Progenitor cell of endocrine pancreas (in vitro differentiated cells): Measurements from ENCODE around the gene WWC1. TPM values are rescaled to one million over a fixed set of nuclear protein-coding genes. Genes with fewer than 3 reads are reported as not detected.

Source experiments
- DNase-seq: peaks from one replicate; pipeline ENCODE4 v3.0.0; 2021; ENCODE audit warnings: low spot score; ENCODE audit not compliant: unreplicated experiment
- H3K27ac Mint-ChIP-seq: 2 replicates; pipeline ENCODE4 v1.8.0; 2021; ENCODE audit warnings: mild to moderate bottlenecking, moderate library complexity, mixed read lengths
- H3K27me3 Mint-ChIP-seq: 2 replicates; pipeline ENCODE4 v1.8.0; 2021; ENCODE audit warnings: mixed read lengths
- H3K36me3 Mint-ChIP-seq: 2 replicates; pipeline ENCODE4 v1.8.0; 2022; ENCODE audit warnings: mixed read lengths; ENCODE audit not compliant: insufficient read depth
- H3K4me1 Mint-ChIP-seq: 2 replicates; pipeline ENCODE4 v1.8.0; 2021; ENCODE audit warnings: low read depth, mixed read lengths
- H3K4me3 Mint-ChIP-seq: 2 replicates; pipeline ENCODE4 v1.8.0; 2021; ENCODE audit warnings: low read depth, mild to moderate bottlenecking, moderate library complexity, mixed read lengths
- H3K9me3 Mint-ChIP-seq: 2 replicates; pipeline ENCODE4 v1.8.0; 2021; ENCODE audit warnings: low read depth, mixed read lengths
- total RNA-seq: library from RNA; stranded (reverse); gene quantifications from 2 replicates; pipeline ENCODE4 v1.2.1, GENCODE V29; 2021
- TF ChIP-seq, protein P1 (sequence below): fragments of 200-600 bp; sonication (generic); IDR thresholded peaks from one replicate; pipeline ENCODE4 v1.5.0; 2021; ENCODE audit warnings: antibody characterized with exemption, mild to moderate bottlenecking; ENCODE audit not compliant: unreplicated experiment

Gene WWC1
- total RNA-seq, 1 donor from 2014 or later: 62.3 TPM

DNA sequence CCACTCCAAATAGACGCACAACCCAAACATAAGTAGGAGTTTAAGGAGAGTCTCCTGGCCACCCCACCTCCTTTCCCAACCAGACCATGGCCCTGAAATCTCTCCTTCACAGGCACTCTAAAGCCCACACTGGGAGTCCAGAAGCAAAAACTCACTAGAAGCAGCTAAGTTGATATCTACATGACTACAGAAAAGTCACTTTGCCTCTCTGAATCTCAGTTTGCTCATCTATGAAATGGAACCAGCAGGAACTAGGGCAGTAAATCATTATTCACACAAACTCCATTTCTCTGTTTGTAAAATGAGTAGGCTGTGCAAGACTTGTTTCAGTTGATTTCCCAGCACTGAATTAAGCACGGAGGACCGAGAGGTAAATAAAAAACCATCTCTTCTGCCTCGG, 4.1 kb upstream of the WWC1 start:
- Mint-ChIP-seq H3K27me3 (peaks cover 10% of the 10 kb centered on the region), H3K9me3 (no peaks in the 10 kb centered on the region), H3K4me3 (no peak overlapping the region), H3K36me3 (no peaks in the 10 kb centered on the region), H3K27ac (no peak overlapping the region), H3K4me1 (peaks cover 21% of the 10 kb centered on the region)
- DNase-seq: no peak
- TF ChIP-seq, protein P1, sequence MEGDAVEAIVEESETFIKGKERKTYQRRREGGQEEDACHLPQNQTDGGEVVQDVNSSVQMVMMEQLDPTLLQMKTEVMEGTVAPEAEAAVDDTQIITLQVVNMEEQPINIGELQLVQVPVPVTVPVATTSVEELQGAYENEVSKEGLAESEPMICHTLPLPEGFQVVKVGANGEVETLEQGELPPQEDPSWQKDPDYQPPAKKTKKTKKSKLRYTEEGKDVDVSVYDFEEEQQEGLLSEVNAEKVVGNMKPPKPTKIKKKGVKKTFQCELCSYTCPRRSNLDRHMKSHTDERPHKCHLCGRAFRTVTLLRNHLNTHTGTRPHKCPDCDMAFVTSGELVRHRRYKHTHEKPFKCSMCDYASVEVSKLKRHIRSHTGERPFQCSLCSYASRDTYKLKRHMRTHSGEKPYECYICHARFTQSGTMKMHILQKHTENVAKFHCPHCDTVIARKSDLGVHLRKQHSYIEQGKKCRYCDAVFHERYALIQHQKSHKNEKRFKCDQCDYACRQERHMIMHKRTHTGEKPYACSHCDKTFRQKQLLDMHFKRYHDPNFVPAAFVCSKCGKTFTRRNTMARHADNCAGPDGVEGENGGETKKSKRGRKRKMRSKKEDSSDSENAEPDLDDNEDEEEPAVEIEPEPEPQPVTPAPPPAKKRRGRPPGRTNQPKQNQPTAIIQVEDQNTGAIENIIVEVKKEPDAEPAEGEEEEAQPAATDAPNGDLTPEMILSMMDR: no peak

DNA sequence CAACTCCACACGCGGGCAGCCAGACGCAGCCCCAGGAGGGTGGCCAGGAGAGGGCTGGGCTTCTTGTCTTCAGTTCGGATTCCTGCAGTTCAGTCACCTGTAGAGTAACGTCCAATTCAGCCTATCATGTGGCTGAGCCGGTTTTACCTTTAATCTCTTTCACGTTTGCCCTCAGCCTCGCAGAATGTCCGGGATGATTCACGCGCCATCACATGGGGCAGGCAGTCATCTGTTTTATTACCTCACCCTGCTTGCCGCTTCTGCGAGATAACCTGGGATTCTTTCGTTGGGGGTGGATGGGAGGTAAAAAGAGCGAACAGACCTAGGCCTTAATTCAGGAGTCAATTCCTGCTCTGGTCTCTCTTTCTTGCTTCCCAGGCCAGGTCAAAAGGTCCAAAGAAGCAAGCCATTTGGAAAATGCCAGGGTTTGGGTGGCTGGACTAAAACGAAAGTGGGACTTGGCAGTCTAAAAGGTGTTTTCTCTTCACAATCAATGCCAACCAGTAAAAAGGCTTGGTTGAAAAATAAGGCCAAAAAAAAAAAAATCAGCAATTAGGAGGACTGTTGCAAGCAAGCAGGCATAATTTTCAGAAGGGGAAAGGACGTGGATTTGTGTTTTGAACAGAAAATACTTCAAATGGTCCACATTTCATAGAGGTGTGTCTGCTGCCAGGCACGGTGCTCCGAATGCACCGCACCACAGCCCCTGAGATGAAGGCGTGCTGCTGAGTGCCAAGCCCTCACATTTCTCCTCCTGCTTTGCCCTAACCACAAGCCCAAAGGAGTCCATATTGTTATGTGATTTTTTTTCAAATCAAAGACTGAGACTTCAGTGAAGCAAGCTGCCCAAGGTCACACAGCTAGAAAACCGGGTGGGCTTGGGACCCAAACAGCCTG, 2.8 kb upstream of the WWC1 start:
- H3K9me3 Mint-ChIP-seq: no peaks in the 10 kb centered on the region
- TF ChIP-seq, protein P1: no peak
- H3K27ac Mint-ChIP-seq: peak overlapping the region; percentile 59
- DNase-seq: no peak
- H3K4me1 Mint-ChIP-seq: peaks cover 26% of the 10 kb centered on the region
- H3K36me3 Mint-ChIP-seq: no peaks in the 10 kb centered on the region
- H3K4me3 Mint-ChIP-seq: peak overlapping the region; percentile 32
- H3K27me3 Mint-ChIP-seq: peaks cover 10% of the 10 kb centered on the region

DNA sequence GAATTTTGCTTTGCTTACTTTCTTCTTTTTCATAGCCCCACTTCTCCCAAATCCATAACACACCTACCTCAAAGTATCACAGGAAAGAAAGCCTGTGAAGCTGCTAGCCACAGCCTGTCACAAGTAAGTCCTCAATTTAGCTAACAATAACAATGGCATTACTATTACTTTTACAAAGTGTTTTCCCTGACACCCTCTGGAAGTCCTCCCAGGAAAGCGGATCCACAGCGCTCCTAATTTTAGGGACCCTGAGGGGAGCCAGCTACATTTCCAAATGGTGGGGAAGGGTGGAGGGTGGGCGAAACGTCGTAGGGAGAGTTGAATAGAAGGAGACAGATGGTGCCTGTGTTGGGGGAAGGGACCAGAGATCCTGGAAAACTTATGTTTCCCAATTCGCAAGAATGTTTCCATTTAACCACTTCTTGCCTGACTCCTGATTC, 523 bp upstream of the WWC1 start:
- TF ChIP-seq, protein P1: no peak
- DNase-seq: no peak
- Mint-ChIP-seq H3K27ac (peak overlapping the region; percentile 96), H3K4me1 (peaks cover 43% of the 10 kb centered on the region), H3K9me3 (no peaks in the 10 kb centered on the region), H3K4me3 (peak overlapping the region; percentile 85), H3K36me3 (no peaks in the 10 kb centered on the region), H3K27me3 (no peaks in the 10 kb centered on the region)

DNA sequence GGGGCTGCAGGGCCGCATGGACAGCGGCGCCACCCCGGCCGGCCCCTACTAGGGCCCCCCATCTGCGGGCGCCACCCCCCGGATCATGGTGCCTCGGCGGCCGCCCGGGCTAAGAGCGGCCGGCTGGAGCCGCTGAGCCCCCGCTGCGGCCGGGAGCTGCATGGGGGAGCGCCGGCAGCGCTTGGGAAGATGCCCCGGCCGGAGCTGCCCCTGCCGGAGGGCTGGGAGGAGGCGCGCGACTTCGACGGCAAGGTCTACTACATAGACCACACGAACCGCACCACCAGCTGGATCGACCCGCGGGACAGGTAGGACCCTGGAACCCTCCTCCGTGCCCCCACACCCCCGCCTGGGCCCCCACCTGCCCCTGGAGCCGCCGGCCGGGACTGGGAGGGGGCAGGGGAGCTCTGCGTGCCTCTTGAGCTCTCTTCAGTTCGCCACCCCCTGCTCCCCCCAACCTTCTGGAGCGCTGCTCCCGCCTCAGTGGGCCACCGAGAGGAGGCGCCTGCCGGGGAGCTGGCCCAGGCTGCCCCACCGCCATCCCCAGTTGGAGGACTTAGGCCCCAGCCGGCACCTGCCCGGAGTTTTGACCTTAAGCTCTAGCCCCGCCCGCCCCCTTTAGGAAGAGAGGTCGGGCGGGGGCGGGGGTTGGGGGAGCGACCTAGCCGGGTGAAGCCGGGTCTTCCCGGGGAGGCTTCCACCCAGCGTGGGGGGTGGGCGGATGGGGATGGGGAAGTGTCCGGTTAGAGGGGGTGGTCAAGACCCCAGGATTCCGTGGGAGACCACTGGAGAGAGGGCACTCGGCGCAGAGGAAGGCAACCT, 730 bp downstream of the WWC1 start:
- peak overlapping the region; percentile 91 for H3K27ac Mint-ChIP-seq
- peak; percentile 37 for DNase-seq
- H3K36me3 Mint-ChIP-seq: peaks cover 2% of the 10 kb centered on the region
- peaks cover 52% of the 10 kb centered on the region for H3K4me1 Mint-ChIP-seq
- TF ChIP-seq, protein P1: peak; percentile 20
- H3K4me3 Mint-ChIP-seq: peak overlapping the region; percentile 85
- no peaks in the 10 kb centered on the region for H3K27me3 Mint-ChIP-seq
- H3K9me3 Mint-ChIP-seq: no peaks in the 10 kb centered on the region
